K562 (cell line): ENCODE measurements around the gene TMEM43. TPM values are rescaled to one million over a fixed set of nuclear protein-coding genes. Genes with fewer than 3 reads are reported as not detected.

Experiments used
- CAMTA2 ChIP-seq: fragments of 250-450 bp; sonication (Bioruptor Pico); conservative IDR thresholded peaks from 2 replicates; pipeline ENCODE4 v1.5.1; 2022
- DMBX1 ChIP-seq: fragments of 250-450 bp; sonication (Bioruptor Pico); IDR thresholded peaks from 2 replicates; pipeline ENCODE4 v1.8.0; 2022; ENCODE audit warnings: inconsistent platforms, mild to moderate bottlenecking, moderate library complexity, borderline replicate concordance
- GTF2E2 ChIP-seq: fragments of 200-800 bp; sonication (Bioruptor generic); IDR thresholded peaks from 2 replicates; pipeline ENCODE4 v1.6.1; 2016; ENCODE audit warnings: missing genetic modification characterization, missing compliant biosample characterization
- MIER1 ChIP-seq: fragments of 450-650 bp; IDR thresholded peaks from 2 replicates; pipeline ENCODE4 v1.6.1; 2016; ENCODE audit warnings: antibody characterized with exemption, mild to moderate bottlenecking, low read depth
- NCOR1 ChIP-seq: fragments of 450-650 bp; IDR thresholded peaks from 2 replicates; pipeline ENCODE4 v1.6.1; 2016; ENCODE audit warnings: mild to moderate bottlenecking, moderate library complexity
- NFIC ChIP-seq: fragments of 450-650 bp; IDR thresholded peaks from 2 replicates; pipeline ENCODE4 v1.6.1; 2017; ENCODE audit warnings: mild to moderate bottlenecking, inconsistent platforms
- PHF20 ChIP-seq: fragments of 450-650 bp; IDR thresholded peaks from 2 replicates; pipeline ENCODE4 v1.6.1; 2018; ENCODE audit not compliant: partially characterized antibody
- PRMT5 ChIP-seq: sonication (generic); formaldehyde crosslinking; IDR thresholded peaks from 2 replicates; pipeline ENCODE4 v1.5.0; 2020; ENCODE audit warnings: missing genetic modification reagents
- RBM15 ChIP-seq: fragments of 200-400 bp; formaldehyde crosslinking; IDR thresholded peaks from 2 replicates; pipeline ENCODE4 v1.6.1; 2018; ENCODE audit warnings: mild to moderate bottlenecking, low read length, moderate library complexity; ENCODE audit not compliant: insufficient read depth
- SMC3 ChIP-seq: conservative IDR thresholded peaks from 2 replicates; pipeline ENCODE4 v1.6.1; 2011; ENCODE audit warnings: low read depth, low read length, improper control_type of control experiment; ENCODE audit not compliant: insufficient read depth
- TBP ChIP-seq: optimal IDR thresholded peaks from 2 replicates; pipeline ENCODE3; 2011; ENCODE audit warnings: low read depth, low read length, improper control_type of control experiment
- polyA plus RNA-seq, 8 experiments: library from polyadenylated mRNA; depleted of rRNA in 4 of 8; stranded (reverse) in 5 of 8; unstranded in 3 of 8; fragments of >200 nt; fragmentation: Nextera tagmentation in 2 of 8; fragmentation: Illumina TruSeq in 1 of 8; extraction: Ambion mirVana in 2 of 8; extraction: Trizol in 1 of 8; gene quantifications; 2 replicates each; pipeline versions ENCODE4 v1.2.1 to v1.2.3, GENCODE V29; 2011 to 2014; ENCODE audit warnings: inconsistent platforms in 1 of 8, missing spikeins in 1 of 8
- total RNA-seq, 7 experiments: library from RNA; depleted of rRNA in 6 of 7; stranded (reverse); fragments of >200 nt in 6 of 7; fragmentation: Illumina TruSeq in 2 of 7; extraction: Trizol in 2 of 7; gene quantifications; 2 replicates each; pipeline versions ENCODE4 v1.2.1 to v1.2.3, GENCODE V29; 2011 to 2021; ENCODE audit warnings: low replicate concordance in 1 of 7
- TF ChIP-seq, protein P1 (sequence below): fragments of 450-650 bp; IDR thresholded peaks from 2 replicates; pipeline ENCODE4 v1.6.1; 2016; ENCODE audit warnings: mild to moderate bottlenecking
- TF ChIP-seq, protein P2 (sequence below): fragments of 450-650 bp; IDR thresholded peaks from 2 replicates; pipeline ENCODE4 v1.6.1; 2018; ENCODE audit warnings: mild to moderate bottlenecking, low read depth; ENCODE audit not compliant: partially characterized antibody
- TF ChIP-seq, protein P3 (sequence below): fragments of 450-650 bp; IDR thresholded peaks from 2 replicates; pipeline ENCODE4 v1.7.0; 2016; ENCODE audit warnings: borderline replicate concordance
- TF ChIP-seq, protein P4 (sequence below): sonication (generic); formaldehyde crosslinking; IDR thresholded peaks from 2 replicates; pipeline ENCODE4 v1.8.0; 2022; ENCODE audit warnings: mild to moderate bottlenecking, low read depth, missing genetic modification reagents
- TF ChIP-seq, protein P5 (sequence below), 3 experiments: fragments of 200-800 bp in 1 of 3; sonication (Bioruptor generic) in 1 of 3; sonication (generic) in 1 of 3; formaldehyde crosslinking in 1 of 3; IDR thresholded peaks; 2 replicates each; pipeline versions ENCODE4 v1.6.1 to v1.8.0; 2016 to 2022; ENCODE audit warnings: mild to moderate bottlenecking in 2 of 3, missing compliant biosample characterization in 2 of 3, missing genetic modification characterization in 2 of 3, missing genetic modification reagents in 1 of 3
- TF ChIP-seq, protein P6 (sequence below): fragments of 200-800 bp; sonication (Bioruptor generic); IDR thresholded peaks from 2 replicates; pipeline ENCODE4 v1.6.1; 2017; ENCODE audit warnings: missing genetic modification characterization, missing compliant biosample characterization

Gene TMEM43
- total and polyA plus RNA-seq, 9 of the 15 experiments (the other 6 are each of a cell fraction or from before 2014, with no cell fraction given) = 16.7 to 46.1 (median 35.7) TPM

DNA sequence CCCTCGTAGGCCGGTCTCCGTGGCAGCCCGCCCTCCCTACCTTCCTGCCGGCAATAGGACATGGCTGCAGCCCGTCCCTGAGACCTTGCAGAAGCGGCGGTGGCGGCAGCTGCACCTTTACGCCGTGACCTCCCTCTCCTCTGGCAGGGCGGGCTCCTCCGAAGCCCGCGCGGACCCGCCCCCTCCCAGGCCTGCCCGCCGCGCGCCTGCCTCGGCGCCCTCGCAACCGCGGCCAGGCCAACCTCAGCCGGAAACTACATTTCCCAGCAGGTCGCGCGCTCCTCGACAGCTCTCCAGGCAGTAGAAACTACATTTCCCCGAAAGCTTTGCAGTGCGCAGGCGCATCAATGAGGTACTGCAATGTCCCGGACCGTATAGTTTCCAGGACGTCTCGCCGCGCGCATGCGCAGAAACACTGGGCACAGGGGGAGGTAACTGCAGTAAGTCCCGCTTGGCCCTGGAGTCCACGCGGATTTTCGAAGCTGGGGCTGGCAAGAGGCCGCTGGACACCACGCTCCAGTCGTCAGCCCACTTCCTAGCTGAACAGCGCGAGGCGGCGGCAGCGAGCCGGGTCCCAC is at the start of gene TMEM43, which contains the start of gene CHCHD4 (continued):
- TF ChIP-seq, protein P1, sequence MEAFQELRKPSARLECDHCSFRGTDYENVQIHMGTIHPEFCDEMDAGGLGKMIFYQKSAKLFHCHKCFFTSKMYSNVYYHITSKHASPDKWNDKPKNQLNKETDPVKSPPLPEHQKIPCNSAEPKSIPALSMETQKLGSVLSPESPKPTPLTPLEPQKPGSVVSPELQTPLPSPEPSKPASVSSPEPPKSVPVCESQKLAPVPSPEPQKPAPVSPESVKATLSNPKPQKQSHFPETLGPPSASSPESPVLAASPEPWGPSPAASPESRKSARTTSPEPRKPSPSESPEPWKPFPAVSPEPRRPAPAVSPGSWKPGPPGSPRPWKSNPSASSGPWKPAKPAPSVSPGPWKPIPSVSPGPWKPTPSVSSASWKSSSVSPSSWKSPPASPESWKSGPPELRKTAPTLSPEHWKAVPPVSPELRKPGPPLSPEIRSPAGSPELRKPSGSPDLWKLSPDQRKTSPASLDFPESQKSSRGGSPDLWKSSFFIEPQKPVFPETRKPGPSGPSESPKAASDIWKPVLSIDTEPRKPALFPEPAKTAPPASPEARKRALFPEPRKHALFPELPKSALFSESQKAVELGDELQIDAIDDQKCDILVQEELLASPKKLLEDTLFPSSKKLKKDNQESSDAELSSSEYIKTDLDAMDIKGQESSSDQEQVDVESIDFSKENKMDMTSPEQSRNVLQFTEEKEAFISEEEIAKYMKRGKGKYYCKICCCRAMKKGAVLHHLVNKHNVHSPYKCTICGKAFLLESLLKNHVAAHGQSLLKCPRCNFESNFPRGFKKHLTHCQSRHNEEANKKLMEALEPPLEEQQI = no peak
- TF ChIP-seq NCOR1 (no peak), GTF2E2 (tag) (peak; percentile 62), PRMT5 (CRISPR knock-in tag) (no peak), TBP (peak; percentile 77), NFIC (no peak), PHF20 (no peak), MIER1 (no peak), RBM15 (no peak), SMC3 (0 out of 2 replicates have a peak, but pooled peaks have one; percentile 11), DMBX1 (no peak; the same call in 1 of the 2 replicates), CAMTA2 (CRISPR knock-in tag) (no peak)
- TF ChIP-seq, protein P2, sequence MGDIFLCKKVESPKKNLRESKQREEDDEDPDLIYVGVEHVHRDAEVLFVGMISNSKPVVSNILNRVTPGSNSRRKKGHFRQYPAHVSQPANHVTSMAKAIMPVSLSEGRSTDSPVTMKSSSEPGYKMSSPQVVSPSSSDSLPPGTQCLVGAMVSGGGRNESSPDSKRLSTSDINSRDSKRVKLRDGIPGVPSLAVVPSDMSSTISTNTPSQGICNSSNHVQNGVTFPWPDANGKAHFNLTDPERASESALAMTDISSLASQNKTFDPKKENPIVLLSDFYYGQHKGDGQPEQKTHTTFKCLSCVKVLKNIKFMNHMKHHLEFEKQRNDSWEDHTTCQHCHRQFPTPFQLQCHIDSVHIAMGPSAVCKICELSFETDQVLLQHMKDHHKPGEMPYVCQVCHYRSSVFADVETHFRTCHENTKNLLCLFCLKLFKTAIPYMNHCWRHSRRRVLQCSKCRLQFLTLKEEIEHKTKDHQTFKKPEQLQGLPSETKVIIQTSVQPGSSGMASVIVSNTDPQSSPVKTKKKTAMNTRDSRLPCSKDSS = no peak
- TF ChIP-seq, protein P3, sequence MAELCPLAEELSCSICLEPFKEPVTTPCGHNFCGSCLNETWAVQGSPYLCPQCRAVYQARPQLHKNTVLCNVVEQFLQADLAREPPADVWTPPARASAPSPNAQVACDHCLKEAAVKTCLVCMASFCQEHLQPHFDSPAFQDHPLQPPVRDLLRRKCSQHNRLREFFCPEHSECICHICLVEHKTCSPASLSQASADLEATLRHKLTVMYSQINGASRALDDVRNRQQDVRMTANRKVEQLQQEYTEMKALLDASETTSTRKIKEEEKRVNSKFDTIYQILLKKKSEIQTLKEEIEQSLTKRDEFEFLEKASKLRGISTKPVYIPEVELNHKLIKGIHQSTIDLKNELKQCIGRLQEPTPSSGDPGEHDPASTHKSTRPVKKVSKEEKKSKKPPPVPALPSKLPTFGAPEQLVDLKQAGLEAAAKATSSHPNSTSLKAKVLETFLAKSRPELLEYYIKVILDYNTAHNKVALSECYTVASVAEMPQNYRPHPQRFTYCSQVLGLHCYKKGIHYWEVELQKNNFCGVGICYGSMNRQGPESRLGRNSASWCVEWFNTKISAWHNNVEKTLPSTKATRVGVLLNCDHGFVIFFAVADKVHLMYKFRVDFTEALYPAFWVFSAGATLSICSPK = no peak
- TF ChIP-seq, protein P4, sequence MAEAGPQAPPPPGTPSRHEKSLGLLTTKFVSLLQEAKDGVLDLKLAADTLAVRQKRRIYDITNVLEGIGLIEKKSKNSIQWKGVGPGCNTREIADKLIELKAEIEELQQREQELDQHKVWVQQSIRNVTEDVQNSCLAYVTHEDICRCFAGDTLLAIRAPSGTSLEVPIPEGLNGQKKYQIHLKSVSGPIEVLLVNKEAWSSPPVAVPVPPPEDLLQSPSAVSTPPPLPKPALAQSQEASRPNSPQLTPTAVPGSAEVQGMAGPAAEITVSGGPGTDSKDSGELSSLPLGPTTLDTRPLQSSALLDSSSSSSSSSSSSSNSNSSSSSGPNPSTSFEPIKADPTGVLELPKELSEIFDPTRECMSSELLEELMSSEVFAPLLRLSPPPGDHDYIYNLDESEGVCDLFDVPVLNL = peak; percentile 50; the same call in 1 of the 2 replicates
- TF ChIP-seq, protein P5, sequence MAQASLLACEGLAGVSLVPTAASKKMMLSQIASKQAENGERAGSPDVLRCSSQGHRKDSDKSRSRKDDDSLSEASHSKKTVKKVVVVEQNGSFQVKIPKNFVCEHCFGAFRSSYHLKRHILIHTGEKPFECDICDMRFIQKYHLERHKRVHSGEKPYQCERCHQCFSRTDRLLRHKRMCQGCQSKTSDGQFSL (CRISPR knock-in tag; IDR thresholded peaks at IDR 0.05) = no peak
- TF ChIP-seq, protein P5 (tag; IDR thresholded peaks at IDR 0.05) = no peak
- TF ChIP-seq, protein P6, sequence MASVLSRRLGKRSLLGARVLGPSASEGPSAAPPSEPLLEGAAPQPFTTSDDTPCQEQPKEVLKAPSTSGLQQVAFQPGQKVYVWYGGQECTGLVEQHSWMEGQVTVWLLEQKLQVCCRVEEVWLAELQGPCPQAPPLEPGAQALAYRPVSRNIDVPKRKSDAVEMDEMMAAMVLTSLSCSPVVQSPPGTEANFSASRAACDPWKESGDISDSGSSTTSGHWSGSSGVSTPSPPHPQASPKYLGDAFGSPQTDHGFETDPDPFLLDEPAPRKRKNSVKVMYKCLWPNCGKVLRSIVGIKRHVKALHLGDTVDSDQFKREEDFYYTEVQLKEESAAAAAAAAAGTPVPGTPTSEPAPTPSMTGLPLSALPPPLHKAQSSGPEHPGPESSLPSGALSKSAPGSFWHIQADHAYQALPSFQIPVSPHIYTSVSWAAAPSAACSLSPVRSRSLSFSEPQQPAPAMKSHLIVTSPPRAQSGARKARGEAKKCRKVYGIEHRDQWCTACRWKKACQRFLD (CRISPR knock-in tag) = peak; percentile 96
